CD4-positive, alpha-beta T cell treated with Interleukin-15 for 4 hours (primary cell): ENCODE data around the gene WDFY4.

Experiments
- DNase-seq: peaks from one replicate; pipeline ENCODE4 v3.0.0-alpha.2; 2020; ENCODE audit warnings: low spot score

WDFY4 gene

DNA sequence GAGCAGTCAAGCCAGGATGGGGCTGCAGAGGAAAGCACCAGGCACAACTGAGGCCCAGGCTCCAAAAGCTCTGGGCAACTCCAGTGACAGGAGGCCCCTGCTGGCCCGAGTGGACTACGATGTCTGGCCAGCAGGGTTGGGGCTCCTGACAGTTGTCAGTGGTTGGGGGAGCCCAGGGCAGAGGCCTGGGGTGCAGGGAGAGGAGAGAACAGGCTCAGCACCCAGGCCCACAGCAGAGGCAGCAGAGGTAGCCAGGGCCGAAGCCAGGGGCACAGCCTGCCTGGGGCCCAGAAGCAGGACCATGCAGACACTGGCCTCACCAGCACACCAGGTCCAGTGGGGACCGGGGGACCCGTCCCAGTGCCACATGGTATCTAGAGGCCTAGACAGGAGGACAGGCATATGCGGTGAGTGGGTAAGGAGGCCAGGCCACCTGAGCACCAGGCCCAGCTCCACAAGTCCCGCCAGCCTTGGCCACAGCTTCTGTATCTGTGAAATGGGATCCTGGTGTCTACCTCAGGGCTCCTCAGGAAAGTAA lies 301.0 kb downstream of the WDFY4 start:
- no peak for DNase-seq

GRCh38 chr10:48990226-48990625 lies 305.6 kb downstream of the WDFY4 start:
- no peak for DNase-seq

GRCh38 chr10:48993627-48994026 lies 309.0 kb downstream of the WDFY4 start:
- DNase-seq, result no peak

- no peak for DNase-seq
Measured at GRCh38 chr10:48996329-48996728, 311.7 kb downstream of the WDFY4 start.

GRCh38 chr10:48999346-48999745 lies 314.7 kb downstream of the WDFY4 start:
- DNase-seq, result no peak

GRCh38 chr10:49000437-49001398 lies 316.0 kb downstream of the WDFY4 start:
- DNase-seq, result no peak

GRCh38 chr10:49001402-49001801 lies 316.7 kb downstream of the WDFY4 start:
- no peak for DNase-seq

DNA sequence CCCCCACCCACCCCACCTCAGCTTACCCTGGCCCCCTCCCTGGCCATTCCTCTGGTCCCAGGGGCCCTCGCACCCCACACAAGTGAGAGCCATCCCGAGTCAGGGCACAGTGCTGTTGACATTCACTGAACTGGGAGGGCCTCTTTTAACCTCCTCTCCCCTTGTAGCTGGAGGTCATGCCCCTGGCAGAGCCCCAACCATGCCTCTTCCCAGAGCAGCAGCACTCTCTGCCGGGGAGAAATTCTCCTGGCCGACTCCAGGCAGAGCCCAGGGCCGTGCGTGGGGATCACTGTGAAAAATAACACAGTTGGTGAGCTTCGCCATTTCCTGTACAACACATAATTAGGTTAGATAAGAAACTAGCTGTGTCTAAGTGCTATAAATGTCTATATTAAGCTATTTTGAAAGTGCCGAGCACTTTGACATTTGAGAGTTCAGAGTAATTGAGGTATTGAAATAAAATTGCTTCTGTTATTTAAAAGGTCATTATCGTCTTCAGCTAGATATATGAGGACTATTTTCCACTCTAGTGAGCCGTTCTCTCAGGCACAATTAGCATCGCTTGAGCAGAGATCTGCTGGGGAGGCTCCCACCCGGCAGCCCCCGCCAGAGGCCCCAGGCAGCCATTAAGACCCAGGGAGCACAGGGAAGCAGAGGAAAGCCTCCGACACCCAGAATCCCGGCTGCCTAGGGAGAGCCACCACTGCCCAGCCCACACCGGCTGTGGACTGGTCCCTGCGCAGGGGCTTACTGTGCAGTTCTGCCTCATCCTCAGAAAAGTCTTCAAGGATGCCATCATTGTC lies 317.4 kb downstream of the WDFY4 start:
- DNase-seq, result no peak

- DNase-seq, result no peak
Measured at GRCh38 chr10:49005270-49005669, 320.6 kb downstream of the WDFY4 start.

GRCh38 chr10:49007129-49007528 lies 322.5 kb downstream of the WDFY4 start:
- DNase-seq, result no peak

DNA sequence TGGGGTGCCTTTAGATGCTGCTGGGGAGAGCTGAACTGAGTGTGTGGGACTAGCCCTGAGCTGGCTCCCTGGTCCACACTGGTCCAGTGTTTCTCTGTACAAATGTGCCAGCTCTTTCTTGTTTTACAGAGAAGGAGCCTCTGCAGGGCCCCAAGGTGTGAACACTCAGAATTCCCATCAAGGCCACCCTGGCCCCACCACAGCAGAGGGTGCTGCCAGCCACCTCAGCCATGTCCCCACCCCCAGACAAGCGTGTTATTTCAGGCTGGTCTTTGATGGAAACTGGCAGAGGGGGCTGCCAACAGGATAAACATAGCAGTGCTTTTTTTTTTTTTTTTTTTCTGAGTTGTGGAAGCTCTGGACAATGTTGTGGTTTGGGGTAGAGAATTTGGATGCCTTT lies 323.4 kb downstream of the WDFY4 start:
- no peak for DNase-seq

DNA sequence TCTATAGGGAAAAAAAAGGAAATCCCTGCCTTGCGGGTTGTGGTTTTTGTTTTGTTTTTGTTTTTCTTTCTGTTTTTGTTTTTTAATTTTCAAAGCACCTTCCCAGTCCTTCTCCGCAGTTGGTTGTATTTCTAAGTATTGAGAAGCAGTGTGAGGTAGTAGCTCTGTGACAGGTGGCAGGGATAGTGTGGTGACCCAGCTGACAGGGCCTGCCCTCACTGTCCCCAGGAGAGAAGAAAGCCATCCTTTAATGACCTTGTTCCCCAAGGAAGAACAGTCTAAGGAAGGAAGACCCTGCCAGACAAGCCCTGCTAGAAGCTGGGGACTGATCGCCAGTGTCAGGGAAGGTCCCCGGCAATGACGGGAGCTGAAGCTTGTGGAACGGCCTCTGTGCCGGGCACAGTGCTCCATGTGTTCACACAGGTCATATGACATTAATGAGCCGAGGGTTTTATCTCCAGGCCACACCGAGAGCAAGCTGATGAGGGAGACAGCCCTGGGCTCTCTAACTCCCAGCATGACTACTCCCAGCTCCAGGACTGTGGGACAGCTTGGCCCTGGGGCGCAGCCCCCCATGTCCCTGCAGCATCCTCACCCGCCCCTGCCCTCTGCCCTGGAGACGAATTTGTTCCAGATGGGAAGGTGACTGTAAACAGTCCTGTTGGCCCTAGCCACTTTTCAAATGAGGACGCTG lies 324.0 kb downstream of the WDFY4 start:
- DNase-seq, result no peak

GRCh38 chr10:49009199-49009979 lies 324.7 kb downstream of the WDFY4 start:
- DNase-seq, result no peak

GRCh38 chr10:49010295-49010694 lies 325.6 kb downstream of the WDFY4 start:
- DNase-seq, result no peak

DNA sequence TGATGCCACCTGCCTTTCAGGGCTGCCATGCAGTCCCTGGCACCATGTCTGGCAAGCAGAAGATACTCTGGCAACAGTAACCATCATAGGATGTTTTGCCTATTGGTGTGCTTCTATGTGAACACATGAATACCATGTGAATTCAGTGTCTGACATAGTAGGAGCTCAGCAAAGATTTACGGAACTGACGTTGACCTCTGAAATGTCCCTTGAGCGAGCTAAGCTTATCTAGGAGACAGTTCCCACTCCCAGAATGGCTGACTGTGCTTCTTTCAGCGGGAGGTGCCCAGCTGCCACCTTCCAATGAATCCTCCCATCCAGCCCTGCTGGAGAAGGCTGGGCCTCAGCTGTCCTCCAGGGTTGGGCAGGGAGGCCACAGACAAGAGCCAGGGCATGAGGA lies 326.2 kb downstream of the WDFY4 start:
- DNase-seq, result no peak

DNA sequence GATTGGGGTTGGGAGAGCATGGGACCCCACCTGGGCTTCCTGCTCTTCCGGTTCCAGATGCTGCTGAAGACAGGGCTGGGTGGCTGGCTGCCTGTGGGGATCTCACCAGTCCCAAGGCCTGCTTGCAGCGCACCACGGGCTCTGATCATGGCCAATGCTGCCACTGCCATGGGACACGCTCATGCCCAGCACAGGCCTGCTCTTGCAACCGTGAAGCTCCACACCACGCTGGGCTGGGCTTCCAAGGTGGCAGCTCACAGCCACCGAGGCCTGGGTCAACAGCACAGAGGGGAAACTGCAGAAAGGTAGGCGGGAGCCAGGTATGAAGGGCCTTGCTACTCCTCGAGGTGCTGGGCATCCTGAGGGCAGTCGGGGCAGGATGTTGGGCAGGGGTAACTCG lies 327.1 kb downstream of the WDFY4 start:
- DNase-seq, result no peak

DNA sequence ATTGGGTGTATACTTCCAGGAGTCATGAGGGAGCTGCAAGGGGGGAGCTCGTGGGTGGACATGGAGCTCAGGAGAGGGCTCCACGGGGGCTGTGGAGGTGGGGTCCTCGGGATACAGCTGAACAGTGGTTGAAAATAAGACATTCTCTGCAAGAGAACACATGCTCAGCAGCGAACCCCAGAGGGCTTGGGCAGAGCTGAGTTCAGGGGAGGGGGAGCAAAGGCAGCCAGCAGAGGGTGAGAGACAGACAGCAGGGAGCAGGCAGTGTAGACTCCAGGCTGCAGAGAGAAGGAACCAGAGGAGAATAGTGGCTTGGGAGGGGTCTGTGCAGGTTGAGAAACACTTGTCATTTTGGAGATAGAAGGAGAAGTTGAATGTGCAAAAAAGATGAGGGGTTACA lies 327.9 kb downstream of the WDFY4 start:
- DNase-seq, result no peak

GRCh38 chr10:49015700-49016099 lies 331.0 kb downstream of the WDFY4 start:
- no peak for DNase-seq

GRCh38 chr10:49021685-49022084 lies 337.0 kb downstream of the WDFY4 start:
- no peak for DNase-seq

- no peak for DNase-seq
Measured at GRCh38 chr10:49023071-49023470, 338.4 kb downstream of the WDFY4 start.

DNA sequence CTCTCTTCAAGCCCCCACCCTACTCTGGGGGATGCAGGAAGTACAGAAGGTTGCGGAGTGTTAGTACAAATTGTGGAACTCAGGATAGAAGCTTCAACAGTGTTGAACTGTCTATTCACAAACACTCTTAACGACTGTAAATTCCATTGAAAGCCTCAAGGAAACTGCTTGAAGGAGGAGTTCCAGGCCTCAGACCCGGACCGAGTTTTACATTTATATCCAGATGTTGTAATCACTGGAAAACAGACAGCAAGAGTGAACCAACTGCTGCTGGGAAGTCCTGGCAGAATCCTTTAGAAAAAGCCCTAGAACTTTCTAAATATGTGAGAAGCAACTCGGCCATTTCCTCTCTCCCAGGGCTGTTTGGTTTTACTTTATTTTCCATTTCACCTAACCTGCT lies 339.1 kb downstream of the WDFY4 start:
- no peak for DNase-seq
